Right lobe of liver (tissue), 4 donors: Measurements from ENCODE around the gene ZNF485.

Experiments used
- POLR2A ChIP-seq: fragments of 450-650 bp; IDR thresholded peaks from one replicate; pipeline ENCODE4 v1.6.1; 2017; ENCODE audit warnings: antibody characterized with exemption, mild to moderate bottlenecking
- TF ChIP-seq, protein P1 (sequence below), 4 donors: fragments of 200-600 bp in 3 of 4; fragments of 450-650 bp in 1 of 4; IDR thresholded peaks; one replicate each; pipeline versions ENCODE4 v1.5.1 to v1.8.0; 2016 to 2022; ENCODE audit warnings: antibody characterized with exemption in 4 of 4, mild to moderate bottlenecking in 2 of 4
- donor health status: DM: no; HTN: no; CAD: no.
- donor health status: DM: no; HTN: no; CAD: no.
- donor health status: DM: no; HTN: yes; CAD: no.

- TF ChIP-seq, protein P1, sequence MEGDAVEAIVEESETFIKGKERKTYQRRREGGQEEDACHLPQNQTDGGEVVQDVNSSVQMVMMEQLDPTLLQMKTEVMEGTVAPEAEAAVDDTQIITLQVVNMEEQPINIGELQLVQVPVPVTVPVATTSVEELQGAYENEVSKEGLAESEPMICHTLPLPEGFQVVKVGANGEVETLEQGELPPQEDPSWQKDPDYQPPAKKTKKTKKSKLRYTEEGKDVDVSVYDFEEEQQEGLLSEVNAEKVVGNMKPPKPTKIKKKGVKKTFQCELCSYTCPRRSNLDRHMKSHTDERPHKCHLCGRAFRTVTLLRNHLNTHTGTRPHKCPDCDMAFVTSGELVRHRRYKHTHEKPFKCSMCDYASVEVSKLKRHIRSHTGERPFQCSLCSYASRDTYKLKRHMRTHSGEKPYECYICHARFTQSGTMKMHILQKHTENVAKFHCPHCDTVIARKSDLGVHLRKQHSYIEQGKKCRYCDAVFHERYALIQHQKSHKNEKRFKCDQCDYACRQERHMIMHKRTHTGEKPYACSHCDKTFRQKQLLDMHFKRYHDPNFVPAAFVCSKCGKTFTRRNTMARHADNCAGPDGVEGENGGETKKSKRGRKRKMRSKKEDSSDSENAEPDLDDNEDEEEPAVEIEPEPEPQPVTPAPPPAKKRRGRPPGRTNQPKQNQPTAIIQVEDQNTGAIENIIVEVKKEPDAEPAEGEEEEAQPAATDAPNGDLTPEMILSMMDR (IDR thresholded peaks at IDR 0.05): no peak
- no peak for TF ChIP-seq POLR2A
Measured at GRCh38 chr10:43640603-43641002, 34.4 kb downstream of the ZNF485 start.
